Left colon (tissue), 2 donors: Measurements from ENCODE around the gene PLA2G4F. TPM values are rescaled to one million over a fixed set of nuclear protein-coding genes. Genes with fewer than 3 reads are reported as not detected.

ENCODE experiments used
- ATAC-seq: fragments of 200-7000 bp; cut with Tn5 transposase; one replicate; pipeline ENCODE4 v1.9.1; 2020; ENCODE audit warnings: mild to moderate bottlenecking, moderate library complexity
- DNase-seq, 2 donors: peaks; one replicate each; pipeline ENCODE4 v3.0.0-alpha.2; 2020
- intact Hi-C, 2 donors: fragments of 100-400 bp; cut with DNase I in 1 of 2; cut with micrococcal nuclease in 1 of 2; formaldehyde crosslinking; loops; one replicate each; pipeline versions ENCODE4 v1.11.2 to v1.14.0; 2022; cut with DNase I, micrococcal nuclease
- total RNA-seq, 2 donors: library from RNA; stranded (reverse); fragmentation: NEBNext Ultra II Directional; extraction: Animal tissue kit (Norgen Biotek cat#: 25700); gene quantifications; one replicate each; pipeline ENCODE4 v1.2.1, GENCODE V29; 2021
- donor health status: DM: no; HTN: no; CAD: no.
- donor health status: DM: yes; HTN: yes; CAD: no.

Gene PLA2G4F
- total RNA-seq, 2 donors from 2014 or later = 44.1 to 73.5 TPM

GRCh38 chr15:42137461-42138261, 18.8 kb downstream of the PLA2G4F start:
- ATAC-seq (no peak), DNase-seq (peak in 1 of 2 donors; percentile 20)
- intact Hi-C loops = loop anchor here in 1 of 2 donors (10.0 kb wide), 1 partner anchor 153 kb away; no protein-coding TSS in a partner anchor

- no peak for ATAC-seq
- intact Hi-C loops = loop anchor here in 1 of 2 donors (10.0 kb wide), 1 partner anchor 152 kb away; no protein-coding TSS in a partner anchor
- DNase-seq = no peak
These were observed 19.9 kb downstream of the PLA2G4F start for GRCh38 chr15:42136513-42136912.

- intact Hi-C loops = loop anchor here in 1 of 2 donors (10.0 kb wide), 1 partner anchor 151 kb away; no protein-coding TSS in a partner anchor
- ATAC-seq = no peak
These were observed 21.1 kb downstream of the PLA2G4F start for GRCh38 chr15:42135351-42135750.

GRCh38 chr15:42134617-42135245, 21.7 kb downstream of the PLA2G4F start:
- no peak for DNase-seq
- intact Hi-C loops = loop anchor here in 1 of 2 donors (10.0 kb wide), 1 partner anchor 150 kb away; no protein-coding TSS in a partner anchor
- no peak for ATAC-seq

More at GRCh38 chr15:42135351-42135750, 21.1 kb downstream of the PLA2G4F start:
- DNase-seq = no peak

- peak; percentile 68 to 74 for DNase-seq
- intact Hi-C loops = loop anchor here in 1 of 2 donors (10.0 kb wide), 1 partner anchor 149 kb away; no protein-coding TSS in a partner anchor
These were observed 22.4 kb downstream of the PLA2G4F start for GRCh38 chr15:42133886-42134502.

GRCh38 chr15:42133356-42133755, 23.1 kb downstream of the PLA2G4F start:
- no peak for DNase-seq

More at GRCh38 chr15:42133886-42134502, 22.4 kb downstream of the PLA2G4F start:
- peak; percentile 74 for ATAC-seq

GRCh38 chr15:42131826-42132806, 24.3 kb downstream of the PLA2G4F start:
- ATAC-seq (peak; percentile 35), DNase-seq (peak in 1 of 2 donors; percentile 21)
- intact Hi-C loops = loop anchor here in 1 of 2 donors (10.0 kb wide), 1 partner anchor 147 kb away; no protein-coding TSS in a partner anchor

More at GRCh38 chr15:42133356-42133755, 23.1 kb downstream of the PLA2G4F start:
- intact Hi-C loops = loop anchor here in 1 of 2 donors (10.0 kb wide), 1 partner anchor 149 kb away; no protein-coding TSS in a partner anchor
- ATAC-seq = no peak

- no peak for ATAC-seq
- no peak for DNase-seq
- intact Hi-C loops = loop anchor here in 1 of 2 donors (10.0 kb wide), 1 partner anchor 146 kb away; no protein-coding TSS in a partner anchor
These were observed 25.4 kb downstream of the PLA2G4F start for GRCh38 chr15:42131006-42131405.

- DNase-seq = no peak
- intact Hi-C loops = loop anchor here in 1 of 2 donors (10.0 kb wide), 1 partner anchor 146 kb away; no protein-coding TSS in a partner anchor
- ATAC-seq = no peak
These were observed 26.0 kb downstream of the PLA2G4F start for GRCh38 chr15:42130246-42130986.

GRCh38 chr15:42129364-42129763, 27.1 kb downstream of the PLA2G4F start:
- no peak for ATAC-seq
- intact Hi-C loops = no loop called here
- no peak for DNase-seq

- no peak for ATAC-seq
- intact Hi-C loops = no loop called here
- DNase-seq = no peak
These were observed 28.0 kb downstream of the PLA2G4F start for GRCh38 chr15:42128476-42128875.

GRCh38 chr15:42123546-42123945, 32.9 kb downstream of the PLA2G4F start:
- ATAC-seq (no peak), DNase-seq (no peak)
- intact Hi-C loops = no loop called here

- ATAC-seq = peak; percentile 76
- peak; percentile 45 to 66 for DNase-seq
- intact Hi-C loops = no loop called here
These were observed 34.8 kb downstream of the PLA2G4F start for GRCh38 chr15:42121682-42122081.

- DNase-seq (no peak), ATAC-seq (no peak)
- intact Hi-C loops = no loop called here
These were observed 35.4 kb downstream of the PLA2G4F start for GRCh38 chr15:42121021-42121420.

- DNase-seq (no peak), ATAC-seq (no peak)
- intact Hi-C loops = no loop called here
These were observed 36.2 kb downstream of the PLA2G4F start for GRCh38 chr15:42120285-42120684.

GRCh38 chr15:42119446-42119760, 37.0 kb downstream of the PLA2G4F start:
- peak; percentile 49 for ATAC-seq

More at GRCh38 chr15:42119446-42119760, 37.0 kb downstream of the PLA2G4F start:
- no peak for DNase-seq
- intact Hi-C loops = no loop called here
